ENCODE data around the gene GPR155.
"Not testable (repeated sequence)": the region's sequence is repeated elsewhere in the genome, so short reads cannot be mapped to it uniquely, and the experiment has no call there.

GPR155 gene

DNA sequence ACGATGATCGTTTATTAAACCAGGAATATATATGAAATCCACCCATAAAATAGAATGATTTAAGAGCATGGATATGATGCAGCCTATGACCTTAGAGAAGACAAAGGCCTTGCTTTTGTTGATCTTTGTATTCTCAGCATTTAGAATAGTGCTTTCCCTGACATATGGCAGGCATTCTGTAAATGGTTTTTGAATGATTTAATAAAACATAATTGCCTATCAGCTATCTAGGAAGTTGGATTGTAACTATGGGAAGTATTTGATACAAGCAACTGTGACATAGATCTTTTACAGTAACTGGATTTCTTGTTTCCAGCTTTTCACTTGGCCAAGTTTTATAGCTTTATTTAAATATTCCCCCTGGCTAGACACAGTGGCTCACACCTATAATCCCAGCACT lies 5.1 kb upstream of the GPR155 start:
- no peak for DNase-seq

DNA sequence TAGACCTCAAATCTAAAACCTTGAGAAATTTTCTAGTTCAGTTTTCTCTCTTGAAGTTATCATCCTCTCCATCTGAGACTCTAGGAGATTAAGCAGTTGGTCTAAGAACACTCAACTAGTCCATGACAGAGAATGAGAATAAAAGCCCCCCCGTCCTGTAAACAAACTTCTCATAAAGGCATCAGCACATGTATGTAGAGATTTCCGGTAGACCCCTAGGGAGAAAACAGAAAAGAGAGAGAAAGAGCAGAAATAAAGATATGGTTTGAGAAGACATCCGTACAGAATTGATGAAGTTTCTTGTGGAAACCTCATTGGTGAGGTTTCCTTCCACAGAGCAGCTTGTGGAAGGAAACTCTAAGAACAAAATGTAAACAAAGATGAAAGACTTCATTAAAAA lies 3.2 kb upstream of the GPR155 start:
- no peak for DNase-seq

DNA sequence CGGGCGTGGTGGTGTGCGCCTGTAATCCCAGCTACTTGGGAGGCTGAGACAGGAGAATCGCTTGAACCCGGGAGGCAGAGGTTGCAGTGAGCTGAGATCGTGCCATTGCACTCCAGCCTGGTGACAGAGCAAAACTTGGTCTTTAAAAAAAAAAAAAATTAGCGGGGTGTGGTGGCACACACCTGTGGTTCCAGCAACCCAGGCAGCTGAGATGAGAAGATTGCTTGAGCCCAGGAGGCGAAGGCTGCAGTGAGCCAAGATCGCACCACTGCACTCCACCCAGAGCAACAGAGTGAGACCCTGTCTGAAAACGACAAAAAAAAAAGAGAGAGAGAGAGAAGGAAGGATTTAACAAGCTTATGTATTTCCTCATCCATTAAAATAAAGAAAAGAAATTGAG lies 2.7 kb upstream of the GPR155 start:
- peak; percentile 21 for DNase-seq

DNA sequence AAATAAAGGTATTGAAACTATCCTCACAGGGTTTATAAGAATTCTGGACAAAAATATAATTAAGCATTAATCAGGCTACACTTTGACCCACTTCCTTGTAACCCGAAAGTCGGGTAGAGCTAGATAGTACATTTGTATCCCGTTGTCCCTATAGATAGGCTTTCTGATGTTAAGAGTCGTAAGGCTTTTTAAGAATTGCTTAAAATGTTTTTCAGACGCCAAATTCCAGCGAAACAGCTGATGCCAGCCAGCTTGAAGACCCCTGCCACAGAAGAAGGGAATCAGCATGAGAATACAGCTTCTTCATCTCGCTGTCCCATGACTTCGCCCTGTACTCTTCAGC lies 962 bp upstream of the GPR155 start:
- DNase-seq, result no peak

DNA sequence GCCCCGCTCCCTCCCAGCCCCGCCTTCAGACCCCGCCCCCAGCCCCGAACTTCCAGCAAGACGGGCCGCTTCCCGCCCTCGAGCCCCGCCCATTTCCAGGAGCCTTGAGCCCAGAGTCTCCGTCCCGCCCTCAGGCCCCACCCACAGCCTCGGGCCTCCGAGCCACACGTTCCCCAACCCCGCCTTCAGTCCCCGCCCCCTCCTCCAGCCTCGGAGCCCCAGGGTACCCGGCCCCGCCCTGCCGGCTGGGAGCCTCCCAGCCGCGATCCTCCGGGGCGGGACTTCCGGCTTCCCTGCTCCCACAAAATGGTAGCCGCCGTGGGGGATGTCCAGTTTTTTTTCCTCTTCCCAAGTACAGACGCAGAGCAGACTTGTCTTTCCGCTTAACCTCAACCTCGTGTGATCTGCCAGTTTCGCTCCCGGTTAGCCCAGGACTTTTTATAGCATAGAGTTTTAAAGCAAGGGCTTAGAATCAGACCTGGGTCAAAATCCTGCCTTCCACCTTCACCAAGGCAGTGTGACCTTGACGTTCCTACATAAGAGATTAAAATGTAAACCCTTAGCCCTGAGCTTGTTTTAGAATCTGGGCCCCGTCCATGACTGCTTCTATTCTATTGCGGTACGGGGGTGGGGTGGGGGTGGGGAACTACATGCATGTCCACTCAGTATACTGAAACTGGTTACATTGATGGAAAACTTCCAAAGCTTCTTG lies 435 bp upstream of the GPR155 start:
- peak; percentile 95 for DNase-seq

DNA sequence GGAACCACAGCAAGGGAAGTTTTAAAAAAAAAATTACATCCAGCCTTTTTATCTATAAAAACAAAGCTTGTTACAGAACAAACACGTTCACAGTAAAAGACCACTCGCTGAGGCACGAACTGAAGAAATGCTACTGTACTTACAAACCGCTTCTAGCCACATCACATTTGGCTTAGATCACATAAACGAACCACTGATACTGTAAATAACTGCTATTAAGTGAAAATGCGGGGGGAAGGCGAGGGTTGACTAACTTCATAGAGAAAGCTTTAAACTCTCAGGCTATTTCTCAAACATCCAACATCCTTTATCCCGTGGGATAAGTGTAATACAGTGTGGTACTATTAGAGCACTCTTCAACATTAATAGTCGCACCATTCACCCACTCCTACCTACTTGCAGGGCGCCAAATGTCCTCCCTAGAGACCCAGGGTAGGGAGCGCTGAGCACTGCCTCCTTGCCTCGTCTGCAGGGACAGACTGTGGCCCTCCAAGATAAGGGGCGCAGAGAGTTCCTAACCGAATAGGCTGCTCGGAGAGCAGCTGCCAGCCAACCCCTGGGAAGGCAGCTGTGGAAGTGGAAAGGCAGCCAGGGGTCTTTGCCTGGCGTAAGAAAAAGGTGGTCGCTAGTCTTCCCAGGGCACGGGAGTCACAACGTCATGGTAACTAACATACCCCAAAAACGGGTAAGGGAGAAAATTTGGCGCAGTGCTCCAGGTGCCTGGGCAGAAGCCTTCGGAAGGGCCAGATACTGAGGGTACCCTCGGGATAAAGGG lies 854 bp downstream of the GPR155 start:
- DNase-seq, result no peak

DNA sequence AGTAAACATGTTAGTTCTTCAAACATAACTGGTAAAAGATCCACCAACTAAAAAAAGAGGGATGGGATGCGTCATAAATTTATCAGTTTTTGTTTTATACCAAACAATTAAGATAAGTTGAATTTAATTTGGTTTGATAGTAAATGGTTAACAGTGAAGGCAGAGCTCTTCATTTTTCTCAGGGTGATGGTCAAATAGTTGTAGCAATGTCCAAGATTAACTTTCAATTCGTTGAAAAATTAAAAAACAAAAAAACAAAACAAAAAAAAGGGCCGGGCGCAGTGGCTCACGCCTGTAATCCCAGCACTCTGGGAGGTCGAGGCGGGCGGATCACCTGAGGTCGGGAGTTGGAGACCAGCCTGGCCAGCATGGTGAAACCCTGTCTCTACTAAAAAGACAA lies 1.8 kb downstream of the GPR155 start:
- not testable (repeated sequence) for DNase-seq

DNA sequence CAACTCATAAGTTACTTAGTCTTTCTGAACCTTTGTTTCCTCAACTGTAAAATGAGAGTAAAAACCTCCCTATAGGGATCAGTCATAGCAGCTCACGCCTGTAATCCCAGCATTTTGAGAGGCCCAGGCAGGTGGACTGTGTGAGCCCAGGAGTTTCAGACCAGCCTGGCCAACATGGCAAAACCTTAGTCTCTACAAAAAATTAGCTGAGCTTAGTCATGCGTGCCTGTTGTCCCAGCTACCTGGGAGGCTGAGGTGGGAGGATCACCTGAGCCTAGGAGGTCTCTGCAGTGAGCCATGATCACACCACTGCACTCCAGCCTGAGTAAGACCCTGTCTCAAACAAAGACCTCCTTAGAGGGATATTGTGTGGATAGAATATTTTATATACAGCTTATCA lies 2.3 kb downstream of the GPR155 start:
- no peak for DNase-seq

DNA sequence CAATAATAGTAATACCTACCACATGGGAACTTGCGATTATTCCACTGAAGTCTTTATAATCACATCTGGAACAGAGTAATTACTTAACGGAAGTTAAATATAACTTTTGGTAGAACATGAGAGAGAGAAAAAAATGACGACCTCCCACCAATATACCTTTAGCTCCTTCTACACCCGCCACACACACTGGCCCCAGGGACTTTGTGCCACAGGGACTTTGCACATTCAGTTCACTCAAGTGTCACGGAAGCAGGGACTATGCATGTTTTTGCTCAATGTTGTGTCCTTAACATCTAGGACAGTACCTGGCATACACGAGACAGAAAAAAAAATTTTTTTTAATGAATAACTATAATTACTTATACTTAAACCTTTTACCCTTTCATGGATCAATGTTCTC lies 4.0 kb downstream of the GPR155 start:
- DNase-seq, result no peak

DNA sequence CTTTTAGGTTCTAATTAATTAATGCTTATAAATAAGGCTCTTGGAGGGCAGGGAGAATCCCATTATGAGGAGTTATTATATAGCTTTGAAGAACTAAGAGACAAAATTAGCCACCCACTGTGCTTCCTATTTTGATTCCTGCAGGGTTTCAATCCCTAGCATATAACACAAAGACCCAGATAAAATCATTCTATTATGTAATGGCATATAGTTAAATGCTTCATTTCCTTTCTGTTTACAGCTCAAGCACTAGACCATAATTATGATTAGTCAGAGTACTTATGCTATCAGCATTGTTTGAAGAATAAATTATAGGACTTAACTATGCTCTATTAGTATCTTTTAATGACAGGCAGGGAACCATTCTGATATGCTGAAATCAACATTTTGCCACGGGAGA lies 9.1 kb downstream of the GPR155 start:
- DNase-seq, result no peak

DNA sequence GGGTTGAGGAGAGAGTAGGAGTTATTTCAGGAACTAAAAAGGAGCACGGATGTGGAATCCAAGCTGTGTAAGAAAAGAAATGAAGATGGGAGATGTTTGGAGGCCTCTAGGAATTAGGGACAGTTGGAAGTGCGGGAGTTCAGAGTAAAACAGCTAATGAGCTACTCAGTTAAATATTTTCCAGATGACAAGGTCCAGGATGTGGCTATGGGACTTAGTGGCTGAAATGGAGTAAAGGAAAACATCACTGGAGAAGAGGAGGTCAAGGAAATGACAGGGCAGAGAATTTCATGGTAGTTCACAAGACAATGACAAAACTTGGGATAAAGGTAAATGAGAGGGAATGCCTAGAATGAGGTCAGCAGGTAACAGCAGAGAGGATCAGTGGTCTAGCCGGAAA lies 13.0 kb downstream of the GPR155 start:
- no peak for DNase-seq

DNA sequence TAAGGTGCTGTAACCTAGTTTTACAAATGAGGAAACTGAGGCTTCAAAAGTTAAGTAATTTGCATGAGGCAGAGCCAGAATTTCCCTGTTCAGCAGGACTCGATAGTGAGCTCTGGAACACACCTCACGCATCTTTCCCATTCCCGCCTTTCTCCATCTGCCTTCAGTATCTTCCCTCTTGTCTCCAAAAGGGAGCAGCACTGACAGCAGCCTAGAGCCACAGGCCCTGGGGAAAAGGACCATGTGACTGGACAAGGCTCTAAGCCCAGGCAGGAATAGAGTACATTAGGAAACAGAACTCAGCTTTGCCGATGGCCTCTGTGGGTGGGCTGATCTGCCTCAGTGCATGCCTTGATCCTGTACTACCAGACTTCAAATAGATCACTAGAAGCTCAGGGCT lies 21.5 kb downstream of the GPR155 start:
- DNase-seq, result no peak

DNA sequence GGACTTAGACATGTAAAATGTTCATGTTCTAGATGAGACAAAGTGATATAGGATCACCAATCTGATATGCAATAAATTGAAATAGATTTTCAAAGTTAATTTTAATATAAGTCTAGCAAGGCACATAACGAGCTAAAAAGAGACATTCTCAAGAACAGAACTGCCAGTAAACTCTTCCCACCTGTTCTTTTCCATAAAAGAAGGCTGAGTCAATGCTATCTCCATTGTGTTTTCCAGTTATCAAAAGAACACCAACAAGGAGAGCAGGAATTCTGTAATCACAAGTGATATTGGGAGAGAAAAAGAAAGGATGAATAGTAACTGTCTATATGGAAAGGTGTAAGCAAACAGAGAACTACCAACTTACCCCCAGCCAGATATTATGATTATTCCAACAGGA lies 25.6 kb downstream of the GPR155 start:
- DNase-seq, result no peak

DNA sequence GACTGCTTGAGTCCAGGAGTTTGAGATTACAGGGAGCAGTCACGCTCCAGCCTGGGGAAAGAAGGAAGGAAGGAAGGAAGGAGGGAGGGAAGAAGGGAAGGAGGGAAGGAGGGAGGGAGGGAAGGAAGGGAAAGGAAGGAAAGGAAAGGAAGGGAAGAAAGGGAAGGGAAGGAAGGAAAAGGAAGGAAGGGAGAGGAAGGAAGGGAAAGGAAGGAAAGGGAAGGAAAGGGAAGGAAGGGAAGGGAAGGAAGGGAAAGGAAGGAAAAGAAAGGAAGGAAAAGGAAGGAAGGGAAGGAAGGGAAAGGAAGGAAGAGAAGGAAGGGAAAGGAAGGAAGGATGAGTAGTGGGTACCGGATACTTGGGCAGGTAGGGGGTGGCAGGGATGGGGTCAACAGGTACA lies 32.3 kb downstream of the GPR155 start:
- no peak for DNase-seq

DNA sequence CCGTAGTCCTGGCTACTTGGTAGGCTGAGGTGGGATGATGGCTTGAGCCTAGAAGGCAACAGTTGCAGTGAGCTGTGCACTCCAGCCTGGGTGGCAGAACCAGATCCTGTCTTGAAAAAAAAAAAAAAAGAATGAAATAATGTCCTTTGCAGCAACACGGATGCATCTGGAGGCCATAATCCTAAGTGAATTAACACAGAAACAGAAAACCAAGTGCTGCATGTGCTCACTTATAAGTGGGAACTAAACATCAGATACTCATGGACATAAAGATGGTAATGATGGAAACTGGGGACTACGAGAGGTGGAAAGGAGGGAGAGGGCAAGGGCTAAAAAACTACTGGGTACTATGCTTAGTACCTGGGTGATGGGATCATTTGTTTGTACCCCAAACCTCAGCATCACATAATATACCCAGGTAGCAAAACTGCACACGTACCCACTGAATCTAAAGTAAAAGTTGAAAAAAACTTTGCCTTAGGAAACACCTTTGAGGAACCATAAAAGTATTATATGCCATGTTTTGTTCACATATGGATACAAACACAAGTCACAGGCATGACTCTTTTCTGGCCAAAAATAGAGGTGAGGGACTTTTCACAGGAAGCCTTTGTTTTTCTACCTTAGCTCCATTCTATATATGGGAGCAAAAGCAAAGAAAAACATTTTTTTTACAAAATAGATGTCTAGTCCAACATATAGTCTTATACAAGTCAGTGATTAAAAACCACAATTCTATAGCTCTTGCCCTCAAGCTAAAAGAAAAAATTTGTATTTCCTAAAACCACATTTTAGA lies 36.6 kb downstream of the GPR155 start:
- no peak for DNase-seq

DNA sequence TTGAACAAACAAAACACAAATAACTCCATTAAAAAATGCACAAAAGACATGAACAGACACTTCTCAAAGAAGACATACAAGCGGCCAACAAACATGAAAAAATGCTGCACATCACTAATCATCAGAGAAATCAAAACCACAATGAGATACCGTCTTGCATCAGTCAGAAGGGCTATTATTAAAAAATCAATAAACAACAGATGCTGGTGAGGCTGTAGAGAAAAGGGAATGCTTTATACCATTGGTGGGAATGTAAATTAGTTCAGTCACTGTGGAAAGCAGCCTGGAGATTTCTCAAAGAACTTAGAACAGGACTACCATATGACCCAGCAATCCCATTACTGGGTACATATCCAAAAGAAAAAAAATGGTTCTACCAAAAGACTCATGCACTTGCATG lies 37.8 kb downstream of the GPR155 start:
- no peak for DNase-seq

DNA sequence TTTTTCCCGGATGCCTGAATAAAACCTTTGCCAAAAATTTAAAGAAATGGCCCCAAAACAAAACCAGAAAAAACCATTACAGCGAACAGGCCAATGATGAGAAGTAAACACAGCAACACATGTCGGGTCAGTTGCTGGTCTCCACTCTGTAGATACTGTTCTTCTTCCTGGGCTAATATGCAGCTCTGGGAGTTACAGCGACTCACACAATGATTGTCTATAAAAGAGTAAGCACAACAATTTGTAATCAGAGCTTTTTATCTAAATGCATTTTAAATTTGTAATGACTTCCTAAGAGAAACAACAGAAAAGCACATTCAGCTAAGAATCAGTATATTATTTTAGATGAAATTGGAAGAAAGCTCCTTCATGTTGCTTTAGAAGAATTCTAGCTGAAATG lies 40.3 kb downstream of the GPR155 start:
- no peak for DNase-seq

DNA sequence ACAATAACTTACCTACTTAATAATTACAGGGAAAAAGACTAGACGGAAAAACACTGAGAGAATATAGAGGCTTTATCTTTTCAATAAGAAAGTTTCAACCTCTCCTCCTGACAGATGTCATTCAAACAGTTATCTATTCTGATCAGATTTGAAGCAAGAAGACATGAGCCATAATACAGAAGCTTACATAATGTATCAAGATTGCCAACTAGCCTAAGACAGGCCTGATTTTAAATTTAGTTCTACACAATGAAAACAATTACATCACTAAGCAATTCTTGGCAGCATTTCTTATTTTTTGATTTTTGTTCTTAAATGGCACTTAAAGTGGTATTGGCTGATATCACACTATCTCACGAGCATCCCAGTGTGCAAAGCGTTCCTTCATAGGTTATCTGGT lies 41.6 kb downstream of the GPR155 start:
- DNase-seq, result no peak

DNA sequence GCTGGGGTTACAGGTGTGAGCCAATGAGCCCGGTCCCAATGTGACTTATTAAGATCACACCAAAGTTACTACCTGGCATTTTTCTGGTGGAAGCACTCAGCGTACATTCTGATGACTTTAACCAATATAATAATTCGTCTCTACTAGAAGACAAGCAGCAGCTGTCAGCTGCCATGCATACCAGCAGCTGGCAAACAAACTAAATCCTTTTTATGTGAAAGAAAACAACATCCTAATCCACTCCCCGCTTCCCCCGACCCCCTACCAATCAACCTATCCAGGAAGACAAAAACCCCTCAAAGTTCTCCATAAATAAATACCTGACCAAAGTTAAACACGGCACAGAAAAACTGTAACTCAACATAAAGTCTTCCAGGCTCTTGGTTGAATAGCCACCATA lies 42.1 kb downstream of the GPR155 start:
- DNase-seq, result no peak

DNA sequence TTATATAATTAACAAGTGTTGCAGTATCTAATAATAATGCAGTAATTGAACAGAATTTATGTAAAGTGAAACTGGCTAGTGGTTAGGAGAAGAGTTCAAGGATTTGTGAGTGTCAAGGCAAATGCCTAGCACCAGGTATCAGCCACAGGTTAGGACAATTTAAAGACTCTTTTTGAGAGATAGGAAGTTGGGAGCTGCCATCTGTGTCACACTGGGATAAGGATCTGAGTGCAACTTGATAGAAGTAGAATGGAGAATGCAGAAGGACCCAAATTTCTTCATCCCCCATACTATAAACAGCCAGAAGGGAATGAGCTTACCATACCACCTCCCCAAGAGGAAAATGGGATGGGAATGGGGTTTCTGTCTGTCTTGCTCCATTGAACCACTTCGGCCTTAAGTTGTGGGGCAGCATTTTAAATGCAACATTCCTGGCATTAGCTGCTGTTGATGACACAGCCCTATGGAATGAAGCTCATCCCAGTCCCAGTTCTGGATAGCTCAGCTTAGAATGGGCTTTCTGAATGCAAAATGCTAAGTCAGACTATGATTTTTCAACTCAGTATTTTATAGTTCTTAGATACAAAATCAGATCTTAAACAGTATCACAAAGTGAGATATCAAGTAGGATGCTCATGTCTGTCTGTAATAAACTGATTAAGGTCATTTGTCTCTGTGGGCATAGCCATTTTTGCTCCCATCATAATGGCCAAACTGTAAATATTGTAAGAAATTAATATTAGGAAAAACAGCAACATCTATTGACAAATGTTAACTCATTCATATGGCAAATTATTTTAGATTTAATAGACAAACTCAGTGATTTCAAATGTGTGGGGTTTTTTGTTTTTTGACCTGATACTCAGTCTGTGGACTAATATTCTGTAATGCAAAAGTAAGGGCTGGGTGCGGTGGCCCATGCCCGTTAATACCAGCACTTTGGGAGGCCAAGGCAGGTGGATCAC lies 44.0 kb downstream of the GPR155 start:
- DNase-seq, result no peak

DNA sequence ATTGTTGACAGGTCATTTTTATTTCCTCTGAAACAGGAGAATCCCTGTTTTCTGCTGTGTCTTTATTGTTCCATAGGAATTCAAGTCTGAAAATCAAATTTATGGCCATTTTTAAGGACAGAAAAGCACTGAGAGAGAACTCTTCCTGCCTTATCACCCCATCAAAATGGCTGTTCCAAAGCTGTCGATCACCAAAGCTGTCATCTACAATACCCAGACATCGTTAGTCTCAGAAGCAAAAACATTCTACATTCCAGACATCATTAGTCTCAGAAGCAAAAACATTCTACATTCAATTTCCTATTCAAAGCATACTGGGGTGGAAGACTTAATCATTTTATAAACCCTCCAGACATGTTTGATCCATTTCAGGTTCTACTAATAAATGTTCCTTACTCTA lies 46.9 kb downstream of the GPR155 start:
- DNase-seq, result no peak

DNA sequence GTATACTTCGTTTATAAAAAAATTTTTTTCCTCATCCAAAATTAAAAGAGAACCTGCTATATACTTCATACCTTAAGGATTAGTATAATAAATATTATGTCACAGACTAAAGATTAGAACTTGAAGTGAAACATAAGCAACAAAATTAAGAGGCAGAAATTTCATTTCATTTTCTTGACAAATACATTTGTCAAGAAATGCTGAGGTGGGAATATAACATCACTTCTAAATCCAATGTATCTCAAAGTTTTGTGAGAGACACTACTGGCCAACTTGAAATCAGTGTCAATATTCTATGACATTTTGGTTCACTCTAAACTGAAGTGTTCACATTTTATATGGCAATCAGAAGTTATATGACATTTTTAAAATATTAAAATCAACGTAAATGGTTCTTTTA lies 47.5 kb downstream of the GPR155 start:
- no peak for DNase-seq

Data from activated gamma-delta T cell treated with Interleukin-2 at 50 U/mL for 16 hours (primary cell).